Cardiac muscle cell (in vitro differentiated cells and primary cell): Measurements from ENCODE around the gene CEP57. TPM values are rescaled to one million over a fixed set of nuclear protein-coding genes. Genes with fewer than 3 reads are reported as not detected.
A peak's percentile ranks its signal among the peaks of the same experiment; 100 is the strongest.

Experiments
- DNase-seq, 2 donors: peaks; one replicate each; pipeline versions ENCODE4 v3.0.0 to v3.0.0-alpha.2; 2010 to 2017; ENCODE audit warnings: low read depth in 1 of 2, low spot score in 1 of 2
- H3K27ac ChIP-seq: fragments of 200-600 bp; sonication (generic); 2 replicates; pipeline ENCODE4 v1.5.1; 2016
- H3K27me3 ChIP-seq: fragments of 200-600 bp; sonication (generic); 2 replicates; pipeline ENCODE4 v1.6.0; 2016; ENCODE audit warnings: control low read depth
- H3K36me3 ChIP-seq: fragments of 200-600 bp; sonication (generic); 2 replicates; pipeline ENCODE4 v1.5.1; 2016; ENCODE audit warnings: control low read depth
- H3K4me1 ChIP-seq: fragments of 200-600 bp; sonication (generic); 2 replicates; pipeline ENCODE4 v1.8.1; 2017; ENCODE audit warnings: low read depth, mild to moderate bottlenecking, mixed run types
- H3K4me3 ChIP-seq: fragments of 200-600 bp; sonication (generic); 2 replicates; pipeline ENCODE4 v1.5.1; 2016; ENCODE audit warnings: mild to moderate bottlenecking
- H3K9me3 ChIP-seq: fragments of 200-600 bp; sonication (generic); 2 replicates; pipeline ENCODE4 v1.5.1; 2017; ENCODE audit warnings: low read depth, mild to moderate bottlenecking, control low read depth
- polyA plus RNA-seq: library from polyadenylated mRNA; unstranded; fragments of >200 nt; fragmentation: Nextera tagmentation; extraction: Ambion mirVana; gene quantifications from 2 replicates; pipeline ENCODE4 v1.2.1, GENCODE V29; 2016
- total RNA-seq: library from RNA; depleted of rRNA; stranded (reverse); fragments of >200 nt; gene quantifications from 2 replicates; pipeline ENCODE4 v1.2.3, GENCODE V29; 2016
- TF ChIP-seq, protein P1 (sequence below): IDR thresholded peaks from 2 replicates; pipeline ENCODE4 v1.5.1; 2012; ENCODE audit warnings: low read depth, mild to moderate bottlenecking, low read length

CEP57 gene
- total and polyA plus RNA-seq, 2 experiments from 2014 or later = 57.1 to 75.6 TPM

DNA sequence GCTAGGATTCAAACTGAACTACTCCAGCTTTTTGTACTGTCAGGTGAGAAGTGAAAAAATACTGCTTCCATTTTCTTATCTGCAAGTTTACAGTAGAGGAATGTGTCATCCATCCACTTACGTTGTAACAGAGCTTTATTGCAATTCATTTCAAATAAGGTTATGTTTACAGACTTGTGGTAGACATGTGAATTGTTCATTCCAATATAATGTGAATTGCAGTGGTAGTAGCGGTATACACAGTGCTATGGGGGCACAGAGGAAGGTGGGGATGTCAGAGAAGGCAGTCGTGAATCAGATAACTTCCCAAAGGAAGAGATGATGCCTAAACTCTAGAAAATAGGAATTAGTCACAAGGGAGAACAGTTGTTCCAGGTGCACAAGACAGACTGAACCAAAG is 42.5 kb downstream of the CEP57 start:
- H3K4me1 ChIP-seq = no peaks in the 10 kb centered on the region
- no peaks in the 10 kb centered on the region for H3K27me3 ChIP-seq
- peaks cover 75% of the 10 kb centered on the region for H3K36me3 ChIP-seq
- H3K9me3 ChIP-seq = no peaks in the 10 kb centered on the region
- TF ChIP-seq, protein P1, sequence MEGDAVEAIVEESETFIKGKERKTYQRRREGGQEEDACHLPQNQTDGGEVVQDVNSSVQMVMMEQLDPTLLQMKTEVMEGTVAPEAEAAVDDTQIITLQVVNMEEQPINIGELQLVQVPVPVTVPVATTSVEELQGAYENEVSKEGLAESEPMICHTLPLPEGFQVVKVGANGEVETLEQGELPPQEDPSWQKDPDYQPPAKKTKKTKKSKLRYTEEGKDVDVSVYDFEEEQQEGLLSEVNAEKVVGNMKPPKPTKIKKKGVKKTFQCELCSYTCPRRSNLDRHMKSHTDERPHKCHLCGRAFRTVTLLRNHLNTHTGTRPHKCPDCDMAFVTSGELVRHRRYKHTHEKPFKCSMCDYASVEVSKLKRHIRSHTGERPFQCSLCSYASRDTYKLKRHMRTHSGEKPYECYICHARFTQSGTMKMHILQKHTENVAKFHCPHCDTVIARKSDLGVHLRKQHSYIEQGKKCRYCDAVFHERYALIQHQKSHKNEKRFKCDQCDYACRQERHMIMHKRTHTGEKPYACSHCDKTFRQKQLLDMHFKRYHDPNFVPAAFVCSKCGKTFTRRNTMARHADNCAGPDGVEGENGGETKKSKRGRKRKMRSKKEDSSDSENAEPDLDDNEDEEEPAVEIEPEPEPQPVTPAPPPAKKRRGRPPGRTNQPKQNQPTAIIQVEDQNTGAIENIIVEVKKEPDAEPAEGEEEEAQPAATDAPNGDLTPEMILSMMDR = no peak
- DNase-seq = peak in 1 of 2 donors; percentile 6
- peak overlapping the region; percentile 30 for H3K27ac ChIP-seq
- no peak overlapping the region for H3K4me3 ChIP-seq

DNA sequence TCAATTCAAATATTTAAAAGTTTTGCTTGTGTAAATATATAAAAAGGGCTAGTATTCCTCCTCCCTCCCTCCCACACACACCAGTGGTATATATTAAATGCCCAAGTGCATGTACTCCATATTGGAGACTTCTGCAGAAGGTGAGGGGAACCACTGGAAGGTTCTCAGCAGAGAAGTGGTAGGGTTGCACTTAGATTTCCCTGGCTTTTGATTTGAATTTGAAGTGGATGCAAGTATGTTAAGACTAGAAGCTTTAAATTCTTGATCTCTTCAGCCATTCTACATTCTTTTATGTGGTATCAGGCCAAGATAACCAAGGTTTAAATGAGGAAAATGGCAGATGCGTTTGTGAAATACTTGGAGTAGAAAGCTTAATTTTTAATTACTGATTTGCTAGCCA is 43.1 kb downstream of the CEP57 start:
- DNase-seq = no peak
- TF ChIP-seq, protein P1 = no peak
- H3K4me1 ChIP-seq = no peaks in the 10 kb centered on the region
- H3K36me3 ChIP-seq = peaks cover 73% of the 10 kb centered on the region
- no peaks in the 10 kb centered on the region for H3K27me3 ChIP-seq
- H3K27ac ChIP-seq = peak overlapping the region; percentile 30
- H3K9me3 ChIP-seq = no peaks in the 10 kb centered on the region
- H3K4me3 ChIP-seq = no peak overlapping the region

DNA sequence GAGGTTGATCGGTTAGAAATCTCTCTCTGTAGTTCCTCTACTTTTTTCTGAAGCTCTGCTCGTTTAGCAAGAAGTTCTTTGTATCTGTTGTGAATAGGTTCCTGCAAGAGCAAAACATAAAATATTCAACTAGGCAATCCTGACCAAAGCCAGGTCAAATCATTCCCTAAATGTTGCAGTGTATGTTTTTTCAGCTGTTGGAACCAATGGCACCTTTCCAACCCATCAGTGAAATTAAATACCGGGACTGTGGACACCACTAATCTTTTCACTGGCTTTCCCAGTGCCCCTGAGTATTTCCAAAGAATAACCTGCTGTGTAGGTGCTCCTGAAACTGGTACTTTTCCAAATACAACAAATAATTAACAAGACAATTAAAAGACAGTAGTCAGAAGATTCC is 45.1 kb downstream of the CEP57 start:
- no peak overlapping the region for H3K4me3 ChIP-seq
- H3K27me3 ChIP-seq = no peaks in the 10 kb centered on the region
- no peak for DNase-seq
- no peak overlapping the region for H3K27ac ChIP-seq
- TF ChIP-seq, protein P1 = no peak
- no peaks in the 10 kb centered on the region for H3K9me3 ChIP-seq
- no peaks in the 10 kb centered on the region for H3K4me1 ChIP-seq
- peaks cover 59% of the 10 kb centered on the region for H3K36me3 ChIP-seq

DNA sequence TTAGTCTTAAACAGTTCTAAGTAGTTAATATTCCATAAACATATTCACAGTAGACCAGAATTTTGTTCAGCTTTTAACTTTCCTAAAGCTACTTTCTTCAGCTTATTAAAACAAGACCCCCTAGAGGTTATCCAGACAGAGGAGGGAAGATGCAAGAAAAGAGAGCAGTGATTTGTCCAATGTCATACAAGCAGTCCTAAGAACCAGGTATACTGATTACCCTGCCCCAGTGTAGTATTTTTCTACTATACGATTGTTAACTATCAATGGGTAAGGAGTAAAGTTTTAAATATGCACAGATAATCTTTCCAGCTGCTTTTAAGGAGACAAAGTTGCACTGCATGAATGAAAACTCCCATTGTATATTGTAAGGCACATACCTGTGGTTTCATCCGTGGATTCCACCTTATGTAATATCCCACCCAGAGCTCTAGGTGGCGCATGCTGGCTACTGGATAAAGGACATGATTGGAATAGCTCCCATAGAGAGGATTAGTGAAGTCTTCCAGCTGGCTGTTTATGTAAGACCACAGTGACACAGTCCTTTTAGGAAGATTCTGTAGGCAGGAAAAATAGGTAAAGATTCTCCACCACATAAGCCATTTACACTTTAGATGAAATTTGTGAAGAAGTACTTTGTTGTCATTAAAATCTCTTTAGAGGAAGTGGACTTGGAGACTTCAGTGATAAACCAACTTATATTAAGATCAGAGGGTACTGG is 45.6 kb downstream of the CEP57 start:
- DNase-seq = peak; percentile 77 to 94
- H3K36me3 ChIP-seq = peaks cover 54% of the 10 kb centered on the region
- no peak overlapping the region for H3K27ac ChIP-seq
- TF ChIP-seq, protein P1 = peak; percentile 92
- no peak overlapping the region for H3K4me3 ChIP-seq
- no peaks in the 10 kb centered on the region for H3K9me3 ChIP-seq
- no peaks in the 10 kb centered on the region for H3K4me1 ChIP-seq
- H3K27me3 ChIP-seq = no peaks in the 10 kb centered on the region

DNA sequence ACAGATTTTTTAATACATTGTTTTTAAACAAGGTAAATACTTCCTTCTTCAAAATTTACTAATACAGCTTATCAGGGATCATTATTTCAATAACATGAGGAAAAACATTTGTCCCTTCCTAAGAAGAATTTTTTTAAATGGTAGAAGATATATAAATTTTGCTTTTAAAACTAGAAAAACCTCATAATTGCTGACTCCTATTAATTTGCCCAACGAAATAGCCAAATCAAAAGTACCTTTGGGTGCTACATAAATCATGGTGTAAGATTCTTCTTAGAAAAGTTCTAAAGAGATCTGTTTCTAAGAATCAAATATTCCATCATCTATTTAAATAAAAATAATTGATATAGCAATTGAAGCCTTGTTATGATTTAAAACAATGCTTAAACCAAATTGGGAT is 54.9 kb downstream of the CEP57 start:
- Histone ChIP-seq H3K27ac (no peak overlapping the region), H3K36me3 (peaks cover 35% of the 10 kb centered on the region), H3K9me3 (no peaks in the 10 kb centered on the region), H3K4me1 (no peaks in the 10 kb centered on the region), H3K4me3 (no peak overlapping the region), H3K27me3 (no peaks in the 10 kb centered on the region)
- DNase-seq = no peak
- TF ChIP-seq, protein P1 = no peak
